Activated B cell treated with CpG ODN at 0.5 μM for 24 hours (primary cell): Measurements from ENCODE around the gene TOP2B. TPM values are rescaled to one million over a fixed set of nuclear protein-coding genes. Genes with fewer than 3 reads are reported as not detected.

Experiments used
- ATAC-seq: fragments of 200-7000 bp; cut with Tn5 transposase; one replicate; pipeline ENCODE4 v1.10.0; 2021; ENCODE audit warnings: low read depth, mild to moderate bottlenecking, moderate library complexity
- CTCF ChIA-PET: fragments of 350-600 bp; sonication (Branson Sonifier 250); formaldehyde crosslinking; loops from one replicate; lab custom pipeline; 2021; ENCODE audit warnings: antibody characterized with exemption; lab: Charles Lee
- POLR2A ChIA-PET: fragments of 350-600 bp; sonication (Branson Sonifier 250); formaldehyde crosslinking; loops from one replicate; lab custom pipeline; 2021; ENCODE audit warnings: antibody characterized with exemption; lab: Charles Lee
- DNase-seq: peaks from one replicate; pipeline ENCODE4 v3.0.0; 2022
- H3K27ac Mint-ChIP-seq: one replicate; pipeline ENCODE4 v1.8.0; 2020; ENCODE audit warnings: mixed read lengths
- H3K27me3 Mint-ChIP-seq: one replicate; pipeline ENCODE4 v1.8.0; 2021; ENCODE audit warnings: mixed read lengths
- H3K36me3 Mint-ChIP-seq: one replicate; pipeline ENCODE4 v1.8.0; 2021; ENCODE audit warnings: low read depth, mixed read lengths
- H3K4me1 Mint-ChIP-seq: one replicate; pipeline ENCODE4 v1.8.0; 2021; ENCODE audit warnings: mixed read lengths
- H3K4me3 Mint-ChIP-seq: one replicate; pipeline ENCODE4 v1.8.0; 2020; ENCODE audit warnings: mild to moderate bottlenecking, mixed read lengths
- H3K9me3 Mint-ChIP-seq: one replicate; pipeline ENCODE4 v1.8.0; 2020; ENCODE audit warnings: mixed read lengths
- intact Hi-C: fragments of 100-400 bp; cut with micrococcal nuclease; formaldehyde crosslinking; loops from one replicate; pipeline ENCODE4 v1.15.1; 2024
- total RNA-seq: library from RNA; stranded (reverse); gene quantifications from 2 replicates; pipeline ENCODE4 v1.2.3, GENCODE V29; 2022
- TF ChIP-seq, protein P1 (sequence below): fragments of 200-600 bp; IDR thresholded peaks from one replicate; pipeline ENCODE4 v1.8.0; 2022; ENCODE audit warnings: antibody characterized with exemption, mild to moderate bottlenecking

Gene TOP2B
- total RNA-seq, 1 donor from 2014 or later, result 117 TPM

DNA sequence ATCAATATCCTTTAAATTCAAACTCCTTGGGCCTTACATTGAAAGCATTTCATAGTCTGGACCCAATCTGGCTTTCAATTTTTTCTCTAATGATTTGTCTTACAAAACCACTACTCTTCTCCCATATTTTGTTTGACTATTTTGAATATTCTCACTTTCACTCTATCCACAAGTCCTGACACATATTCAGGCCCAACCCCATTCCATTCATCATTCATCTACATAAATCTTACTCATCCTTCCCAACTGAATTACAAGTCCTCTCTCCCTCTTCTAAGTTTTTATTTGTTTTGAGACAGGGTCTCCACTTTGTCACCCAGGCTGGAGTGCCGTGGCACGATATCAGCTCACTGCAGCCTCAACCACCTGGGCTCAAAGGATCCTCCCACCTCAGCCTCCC, 43.6 kb downstream of the TOP2B start:
- ATAC-seq, result no peak

DNA sequence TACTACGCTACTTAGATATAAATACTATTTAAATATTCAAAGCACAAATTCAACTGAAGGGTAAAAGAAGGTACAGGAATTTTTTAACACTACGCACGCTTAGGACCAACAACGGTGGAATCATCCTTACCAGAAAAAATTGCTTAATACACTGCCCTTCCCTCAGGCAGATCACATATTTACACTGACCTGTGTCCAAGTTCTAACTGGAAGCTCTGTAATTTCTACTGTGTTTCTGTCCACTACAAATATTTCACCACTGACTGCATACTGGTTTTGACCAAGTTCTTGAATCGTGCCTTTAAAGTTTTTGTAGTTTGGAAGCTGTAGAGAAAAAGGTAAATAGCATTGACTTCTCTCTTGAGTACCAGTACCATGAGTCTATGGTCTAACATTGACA, 44.2 kb downstream of the TOP2B start:
- DNase-seq, result no peak
- Mint-ChIP-seq H3K27ac (no peak overlapping the region), H3K4me1 (no peaks in the 10 kb centered on the region), H3K36me3 (peaks cover 73% of the 10 kb centered on the region), H3K9me3 (no peaks in the 10 kb centered on the region), H3K27me3 (no peaks in the 10 kb centered on the region), H3K4me3 (no peak overlapping the region)
- POLR2A ChIA-PET, result no interaction called here
- TF ChIP-seq, protein P1, sequence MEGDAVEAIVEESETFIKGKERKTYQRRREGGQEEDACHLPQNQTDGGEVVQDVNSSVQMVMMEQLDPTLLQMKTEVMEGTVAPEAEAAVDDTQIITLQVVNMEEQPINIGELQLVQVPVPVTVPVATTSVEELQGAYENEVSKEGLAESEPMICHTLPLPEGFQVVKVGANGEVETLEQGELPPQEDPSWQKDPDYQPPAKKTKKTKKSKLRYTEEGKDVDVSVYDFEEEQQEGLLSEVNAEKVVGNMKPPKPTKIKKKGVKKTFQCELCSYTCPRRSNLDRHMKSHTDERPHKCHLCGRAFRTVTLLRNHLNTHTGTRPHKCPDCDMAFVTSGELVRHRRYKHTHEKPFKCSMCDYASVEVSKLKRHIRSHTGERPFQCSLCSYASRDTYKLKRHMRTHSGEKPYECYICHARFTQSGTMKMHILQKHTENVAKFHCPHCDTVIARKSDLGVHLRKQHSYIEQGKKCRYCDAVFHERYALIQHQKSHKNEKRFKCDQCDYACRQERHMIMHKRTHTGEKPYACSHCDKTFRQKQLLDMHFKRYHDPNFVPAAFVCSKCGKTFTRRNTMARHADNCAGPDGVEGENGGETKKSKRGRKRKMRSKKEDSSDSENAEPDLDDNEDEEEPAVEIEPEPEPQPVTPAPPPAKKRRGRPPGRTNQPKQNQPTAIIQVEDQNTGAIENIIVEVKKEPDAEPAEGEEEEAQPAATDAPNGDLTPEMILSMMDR, result no peak
- ATAC-seq, result no peak
- intact Hi-C loops, result no loop called here
- CTCF ChIA-PET, result no interaction called here

More for the DNA sequence above, 43.6 kb downstream of the TOP2B start:
- intact Hi-C loops, result no loop called here
- CTCF ChIA-PET, result interaction anchor here (1.2 kb wide), 1 partner anchor 41 kb away, joined by 3 read pairs; no protein-coding TSS in a partner anchor
- POLR2A ChIA-PET, result no interaction called here
- H3K4me3 Mint-ChIP-seq, result no peak overlapping the region
- DNase-seq, result no peak
- TF ChIP-seq, protein P1, result no peak
- peaks cover 77% of the 10 kb centered on the region for H3K36me3 Mint-ChIP-seq
- H3K27ac Mint-ChIP-seq, result peak overlapping the region; percentile 25
- no peaks in the 10 kb centered on the region for H3K27me3 Mint-ChIP-seq
- H3K4me1 Mint-ChIP-seq, result no peaks in the 10 kb centered on the region
- H3K9me3 Mint-ChIP-seq, result no peaks in the 10 kb centered on the region

DNA sequence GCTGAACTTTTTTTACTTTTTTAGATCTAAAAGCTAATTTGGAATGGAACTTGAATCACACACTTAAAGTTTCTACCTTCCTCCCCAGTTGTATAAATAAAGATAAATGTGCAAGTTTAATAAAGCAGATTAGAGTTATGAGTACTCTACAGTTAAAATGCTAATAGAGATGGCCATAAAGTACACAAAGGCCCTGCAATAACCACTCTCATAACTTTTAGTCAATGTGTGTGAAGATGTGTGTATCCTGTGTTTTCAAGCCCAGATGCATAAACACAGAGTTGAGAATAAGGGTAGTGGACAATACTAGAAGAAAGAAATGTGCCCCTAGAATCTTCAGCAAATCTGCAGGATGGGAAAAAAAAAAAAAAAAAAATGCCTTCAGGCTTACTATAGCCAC, 45.3 kb downstream of the TOP2B start:
- no peaks in the 10 kb centered on the region for H3K9me3 Mint-ChIP-seq
- peaks cover 72% of the 10 kb centered on the region for H3K36me3 Mint-ChIP-seq
- H3K27ac Mint-ChIP-seq, result no peak overlapping the region
- H3K4me3 Mint-ChIP-seq, result no peak overlapping the region
- CTCF ChIA-PET, result no interaction called here
- no peaks in the 10 kb centered on the region for H3K4me1 Mint-ChIP-seq
- DNase-seq, result no peak
- H3K27me3 Mint-ChIP-seq, result no peaks in the 10 kb centered on the region
- POLR2A ChIA-PET, result no interaction called here
- TF ChIP-seq, protein P1, result no peak
- ATAC-seq, result no peak
- intact Hi-C loops, result loop anchor here (2.0 kb wide), 1 partner anchor 15 kb away; no protein-coding TSS in a partner anchor

DNA sequence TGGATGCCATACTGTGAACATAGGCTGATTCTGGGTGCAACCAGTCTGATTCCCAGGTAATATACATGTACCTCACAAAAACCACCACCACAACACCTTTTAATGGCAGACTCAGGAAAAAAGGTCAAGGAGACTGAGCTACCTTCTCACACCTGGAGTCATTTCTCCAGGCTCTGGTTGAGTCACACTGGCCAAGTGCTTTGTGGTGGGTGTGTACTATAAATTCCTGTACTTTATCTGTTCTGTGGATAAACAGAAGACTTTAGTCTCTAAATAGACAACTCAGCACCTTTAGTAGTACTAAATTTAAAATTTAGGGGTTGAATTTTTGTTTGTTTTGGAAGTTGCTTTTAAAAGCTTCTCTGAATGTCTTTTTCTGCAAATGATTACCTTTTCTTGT, 46.7 kb downstream of the TOP2B start:
- DNase-seq (no peak), ATAC-seq (no peak)
- no peaks in the 10 kb centered on the region for H3K27me3 Mint-ChIP-seq
- TF ChIP-seq, protein P1, result no peak
- POLR2A ChIA-PET, result no interaction called here
- peaks cover 69% of the 10 kb centered on the region for H3K36me3 Mint-ChIP-seq
- CTCF ChIA-PET, result interaction anchor here (1.1 kb wide), 1 partner anchor 22 kb away, joined by 3 read pairs; no protein-coding TSS in a partner anchor
- H3K9me3 Mint-ChIP-seq, result no peaks in the 10 kb centered on the region
- intact Hi-C loops, result loop anchor here (2.0 kb wide), 1 partner anchor 13 kb away; no protein-coding TSS in a partner anchor
- no peak overlapping the region for H3K27ac Mint-ChIP-seq
- no peak overlapping the region for H3K4me3 Mint-ChIP-seq
- no peaks in the 10 kb centered on the region for H3K4me1 Mint-ChIP-seq

DNA sequence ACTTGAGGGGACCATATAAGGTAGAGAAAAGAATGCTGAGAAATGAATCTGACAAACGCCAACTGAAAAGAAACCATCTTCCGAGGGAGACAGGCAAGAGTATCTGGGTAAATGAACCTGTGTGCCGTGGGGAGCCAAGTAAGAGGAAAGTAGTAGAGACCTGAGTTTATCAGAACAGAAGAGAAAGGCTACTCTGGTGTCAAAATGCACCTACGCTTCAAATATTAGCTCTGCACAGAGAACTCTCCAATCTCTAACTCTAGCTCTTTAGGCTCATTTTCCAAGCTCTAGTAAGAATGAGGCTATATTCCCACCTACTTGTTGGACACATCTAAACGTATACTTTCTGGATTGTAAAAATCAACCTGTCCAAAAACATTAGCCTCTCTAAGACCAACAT, 53.5 kb downstream of the TOP2B start:
- TF ChIP-seq, protein P1, result no peak
- ATAC-seq (no peak), DNase-seq (no peak)
- intact Hi-C loops, result no loop called here
- Mint-ChIP-seq H3K4me3 (no peak overlapping the region), H3K4me1 (no peaks in the 10 kb centered on the region), H3K27ac (no peak overlapping the region), H3K36me3 (peaks cover 70% of the 10 kb centered on the region), H3K9me3 (no peaks in the 10 kb centered on the region), H3K27me3 (no peaks in the 10 kb centered on the region)
- POLR2A ChIA-PET, result interaction anchor here (1.0 kb wide), 1 partner anchor 17 kb away, joined by 6 read pairs; no protein-coding TSS in a partner anchor
- CTCF ChIA-PET, result no interaction called here
